ENCODE data around the gene CCDC57.

The CCDC57 gene

DNA sequence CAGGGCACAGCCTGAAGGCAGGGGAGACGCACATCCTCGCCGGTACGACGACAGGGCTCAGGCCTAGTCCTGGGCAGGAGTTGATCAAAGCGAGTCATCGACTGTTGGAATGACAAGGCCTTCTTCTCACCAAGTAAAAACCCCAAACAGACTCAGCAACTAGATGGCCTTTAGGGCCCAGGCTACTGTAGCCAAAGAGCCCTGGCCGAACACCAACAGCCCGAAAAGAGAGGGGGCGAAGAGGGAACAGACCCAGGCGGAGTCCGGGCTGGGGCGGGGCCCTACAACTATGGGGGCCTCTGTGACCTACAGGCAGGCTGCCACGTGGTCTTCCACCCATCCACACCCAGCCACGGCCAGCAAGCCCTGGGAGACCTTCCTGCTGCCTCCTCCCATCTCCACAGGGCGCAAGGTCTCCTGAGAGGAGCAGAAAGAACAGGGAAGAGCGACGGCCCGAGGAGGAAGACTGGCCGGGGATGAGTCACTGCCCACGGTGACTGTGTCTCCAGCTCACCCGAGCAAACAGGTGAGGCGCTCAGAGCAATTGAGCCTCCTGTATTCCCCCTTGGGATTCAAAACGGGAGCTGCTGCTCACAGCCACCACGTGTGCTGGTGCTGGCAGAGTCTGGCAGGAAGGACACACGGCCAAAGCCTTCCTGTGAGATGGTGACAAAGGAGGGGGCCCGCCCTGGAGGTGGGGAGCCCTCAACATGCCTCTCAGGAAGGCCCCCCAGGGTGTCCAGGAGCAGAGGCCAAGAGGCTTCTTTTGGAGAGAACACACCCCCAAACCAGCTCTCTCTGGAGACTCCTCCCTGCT, 33.9 kb upstream of the CCDC57 start:
- no peak for DNase-seq

DNA sequence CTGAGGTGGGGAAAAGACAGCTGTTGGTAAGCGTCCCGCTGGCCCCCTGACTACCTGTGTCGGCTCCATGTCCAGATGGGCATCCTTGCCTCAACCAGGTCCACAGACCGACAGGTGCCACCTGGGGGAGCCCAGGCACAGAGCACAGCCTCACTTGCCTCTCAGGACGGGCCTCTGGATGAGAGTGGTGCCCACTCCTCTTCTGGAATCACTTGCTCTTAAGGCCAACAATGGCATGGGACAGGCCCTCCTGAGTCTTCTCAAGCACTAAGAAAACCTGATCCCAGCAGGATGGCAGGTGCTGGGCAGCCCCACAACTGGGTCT, 33.4 kb upstream of the CCDC57 start:
- no peak for DNase-seq

DNA sequence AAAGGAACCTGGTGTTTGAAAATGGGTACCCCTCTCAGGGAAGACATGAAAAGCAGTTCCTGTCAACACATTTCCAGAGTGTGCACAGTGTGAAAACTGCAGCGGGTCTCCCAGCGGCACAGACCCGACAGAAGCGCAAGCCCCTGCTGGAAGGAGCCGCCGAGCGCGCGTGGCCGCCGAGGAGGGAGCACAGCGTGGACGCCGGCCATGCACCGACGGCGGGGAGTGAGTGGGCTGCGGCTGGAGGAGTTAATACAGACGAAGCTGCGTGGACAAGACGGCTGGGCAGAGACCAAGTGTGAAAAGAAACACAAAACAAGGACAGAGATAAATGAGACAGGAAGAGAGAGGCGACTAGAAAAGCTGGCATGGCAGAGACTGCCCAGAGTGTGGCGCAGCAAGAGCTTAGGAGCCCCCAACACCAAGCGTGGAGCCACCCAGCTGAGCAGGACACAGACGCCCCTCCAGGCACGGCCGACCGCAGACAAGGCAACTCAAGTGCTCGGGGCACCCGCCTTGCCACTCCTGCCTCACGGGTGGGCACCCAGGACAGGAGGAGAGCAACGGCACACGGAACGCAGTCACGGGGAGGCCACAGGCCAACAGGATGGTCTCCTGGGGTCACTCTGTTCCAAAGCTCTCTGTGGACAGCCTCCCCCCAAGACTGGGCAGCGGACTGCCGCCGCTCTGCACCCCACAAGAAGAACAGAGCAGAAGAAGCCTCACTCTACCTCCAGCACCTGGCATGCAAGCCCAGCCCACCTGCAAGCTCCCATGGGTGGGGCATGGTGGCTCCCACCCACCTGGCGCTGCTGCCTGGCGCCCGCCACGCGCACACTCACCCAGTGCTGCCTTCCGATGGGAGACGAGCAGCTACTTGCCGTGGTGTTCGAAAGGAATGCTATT, 32.7 kb upstream of the CCDC57 start:
- no peak for DNase-seq

DNA sequence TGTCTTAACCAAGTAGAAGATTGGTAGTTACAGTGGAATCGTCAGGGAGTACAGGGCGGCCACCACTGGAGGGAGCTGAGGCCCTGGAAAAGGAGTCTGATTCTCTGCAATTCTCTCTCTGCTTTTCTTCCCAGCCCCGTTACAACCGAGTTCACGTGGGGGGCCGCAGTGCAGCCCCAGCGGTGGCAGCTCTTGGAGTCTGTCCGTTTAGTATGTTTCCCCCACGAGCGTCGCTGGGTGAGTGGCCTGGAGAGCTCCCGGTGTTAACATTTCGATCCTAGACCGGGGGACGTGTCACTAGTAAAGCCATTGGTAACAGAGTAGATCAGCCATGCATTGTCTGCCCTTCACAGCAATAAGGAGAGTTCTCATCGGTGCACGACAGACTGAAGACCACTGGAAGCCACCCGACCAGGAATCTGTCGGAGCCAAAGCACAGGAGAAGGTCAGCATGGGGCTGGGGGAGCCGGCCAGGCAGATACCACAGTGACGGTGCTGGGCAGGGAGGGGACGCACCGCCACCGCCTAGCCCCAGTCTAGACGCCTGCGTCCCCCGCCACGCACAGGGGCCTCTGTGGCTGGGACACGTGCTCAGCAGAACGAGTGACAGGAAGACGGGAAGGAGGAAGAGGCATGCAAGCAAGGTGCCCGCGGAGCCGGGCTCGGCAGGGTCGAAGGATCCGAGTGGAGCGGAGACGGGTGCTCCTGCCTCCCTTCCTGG, 31.9 kb upstream of the CCDC57 start:
- no peak for DNase-seq

DNA sequence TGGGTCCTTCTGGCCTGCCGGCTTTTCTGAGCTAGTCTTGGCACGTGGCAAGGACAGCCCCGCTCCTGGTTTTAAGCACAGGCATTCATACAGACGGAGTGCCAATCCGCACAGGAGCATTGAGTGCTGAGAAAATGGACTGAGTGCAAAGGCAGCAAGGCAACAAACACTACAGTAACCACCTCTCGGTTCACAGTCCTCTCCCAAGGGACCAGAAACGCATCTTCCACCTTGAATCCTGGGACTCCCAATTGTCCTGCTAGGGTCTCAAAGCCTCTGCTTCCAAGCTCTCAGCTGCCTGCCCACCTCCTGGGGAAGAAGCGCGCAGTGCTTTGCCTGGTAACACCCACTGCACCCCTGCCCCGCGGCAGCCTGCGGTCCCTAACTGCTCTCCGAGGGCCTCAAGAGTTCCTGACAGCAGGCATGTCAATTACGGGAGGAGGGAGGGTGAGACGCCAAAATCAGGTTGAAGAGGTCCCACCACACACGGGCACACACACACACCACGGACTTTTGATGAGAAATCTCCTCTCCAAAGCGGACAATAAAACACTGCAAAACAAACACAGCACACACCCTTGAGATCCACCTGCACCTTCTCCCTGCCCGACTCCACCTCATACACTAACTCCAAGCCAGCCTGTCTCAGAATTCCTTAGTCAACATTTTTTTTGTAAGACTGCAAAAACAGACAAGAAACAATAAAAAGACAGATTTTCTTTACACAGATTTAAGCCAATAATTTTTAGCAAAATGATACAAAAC, 31.2 kb upstream of the CCDC57 start:
- DNase-seq: no peak

DNA sequence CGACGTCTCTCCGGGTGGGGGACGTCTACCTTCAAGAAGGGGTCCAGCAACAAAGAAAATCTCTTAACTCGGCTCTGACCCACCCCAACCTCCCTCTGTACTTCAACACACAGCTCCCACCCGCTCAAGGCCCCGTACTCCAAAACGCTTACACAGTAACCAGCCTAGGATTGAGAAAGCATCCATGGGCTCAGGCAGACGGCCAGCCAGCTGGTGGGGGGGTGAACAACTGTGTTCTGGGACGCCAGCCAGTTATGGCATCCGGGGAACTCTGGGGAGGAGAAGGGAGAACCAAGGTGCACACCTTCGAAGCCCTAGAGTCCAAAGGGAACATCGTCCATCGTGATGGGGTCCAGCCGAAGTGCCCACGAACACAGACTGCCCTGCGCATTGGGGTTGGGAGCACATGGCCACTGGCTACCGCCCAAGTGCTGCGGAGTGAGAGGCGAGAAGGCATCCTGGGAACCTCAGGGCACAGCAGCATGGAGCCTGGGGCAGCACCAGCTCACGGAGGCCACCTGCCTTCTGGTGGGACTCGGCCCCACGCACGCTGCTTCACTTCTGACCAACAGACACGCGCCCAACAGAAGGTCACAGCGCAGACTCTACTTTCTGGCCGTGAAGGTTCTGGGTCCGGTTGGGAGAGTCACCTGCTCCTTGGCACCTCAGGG, 30.5 kb upstream of the CCDC57 start:
- DNase-seq: no peak

DNA sequence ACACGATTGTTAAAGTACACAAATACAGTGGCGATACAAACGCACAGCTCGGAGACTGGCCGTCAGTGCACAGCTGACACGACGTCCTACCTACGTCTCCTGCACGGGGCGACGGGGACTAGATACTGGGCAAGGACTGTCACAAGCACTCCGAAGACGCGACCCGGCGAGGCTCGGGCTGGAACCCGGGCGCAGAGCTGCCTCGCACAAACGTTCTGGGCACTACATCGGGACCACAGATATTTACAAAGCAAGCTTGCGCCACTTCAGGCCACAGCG, 30.0 kb upstream of the CCDC57 start:
- no peak for DNase-seq

DNA sequence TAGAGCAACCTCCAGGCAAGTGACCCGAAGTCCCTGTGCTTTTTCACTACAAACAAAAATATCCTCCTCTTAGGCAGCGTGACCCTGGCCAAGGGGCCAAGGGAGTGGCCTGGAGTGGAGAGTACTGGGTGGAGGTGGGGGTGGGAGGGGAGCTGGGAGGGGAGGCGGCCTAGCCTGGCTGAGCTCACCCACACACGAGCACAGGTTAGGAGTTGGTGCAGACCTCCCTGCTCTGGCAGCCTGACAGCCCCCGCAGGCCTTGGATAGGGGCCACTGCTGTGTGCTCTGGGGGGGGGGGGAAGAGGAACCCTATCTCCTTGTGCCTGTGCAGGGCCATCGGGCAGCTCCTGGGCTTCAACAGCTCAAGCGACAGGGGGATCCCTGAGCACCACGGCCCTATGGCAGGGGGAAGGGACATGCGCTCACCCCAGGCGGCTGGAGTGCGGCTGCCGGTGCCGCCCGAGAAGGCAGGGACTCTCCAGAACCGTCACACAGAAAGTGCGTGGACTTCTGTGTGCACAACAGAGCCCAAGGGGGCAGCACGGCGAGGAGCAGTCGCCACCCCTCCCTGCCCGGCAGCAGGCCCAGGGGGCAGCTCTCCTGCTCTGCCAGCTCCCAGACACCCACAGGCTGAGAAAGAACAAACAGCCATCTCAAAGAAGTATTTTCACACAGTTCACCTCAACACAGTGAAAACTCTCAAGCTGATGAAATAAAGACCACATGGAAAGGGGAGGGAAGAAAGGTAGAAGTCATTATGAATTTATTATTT, 29.5 kb upstream of the CCDC57 start:
- DNase-seq: no peak

DNA sequence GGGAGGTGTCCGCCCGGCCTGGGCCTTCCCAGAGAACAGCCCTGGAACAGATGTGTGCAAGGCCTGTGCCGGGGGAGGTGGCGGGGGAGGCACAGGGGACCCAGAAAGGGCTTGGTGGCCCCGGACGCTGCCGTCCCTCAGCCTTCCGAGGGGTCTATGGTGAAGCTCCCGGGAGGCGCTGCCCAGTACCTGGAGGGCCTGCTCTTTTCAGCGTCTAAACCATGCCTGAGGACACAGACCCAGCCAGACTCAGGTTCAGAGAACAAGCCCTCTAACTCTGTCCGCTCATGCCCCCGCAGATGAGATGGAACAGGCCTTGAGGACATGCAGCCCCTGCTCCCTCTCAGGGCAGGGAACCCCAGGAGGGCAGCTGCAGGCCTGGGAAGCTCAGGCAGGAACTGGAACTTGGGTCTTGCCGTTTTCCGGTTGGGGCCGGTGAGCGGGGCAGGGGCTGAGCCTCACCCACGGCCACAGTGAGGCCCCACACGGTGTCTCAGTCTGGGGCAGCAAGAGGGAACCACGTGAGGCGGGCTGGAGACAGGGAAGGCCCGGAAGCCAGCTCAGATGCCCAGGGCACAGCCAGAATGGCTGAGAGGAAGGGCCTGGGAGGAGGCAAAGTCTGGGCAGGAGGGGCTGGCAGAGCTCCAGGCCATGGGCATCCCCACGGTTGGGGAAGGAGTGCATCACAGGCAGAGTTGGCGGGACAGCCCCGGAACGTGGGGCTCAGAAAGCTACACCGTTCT, 28.7 kb upstream of the CCDC57 start:
- DNase-seq: peak; percentile 51

DNA sequence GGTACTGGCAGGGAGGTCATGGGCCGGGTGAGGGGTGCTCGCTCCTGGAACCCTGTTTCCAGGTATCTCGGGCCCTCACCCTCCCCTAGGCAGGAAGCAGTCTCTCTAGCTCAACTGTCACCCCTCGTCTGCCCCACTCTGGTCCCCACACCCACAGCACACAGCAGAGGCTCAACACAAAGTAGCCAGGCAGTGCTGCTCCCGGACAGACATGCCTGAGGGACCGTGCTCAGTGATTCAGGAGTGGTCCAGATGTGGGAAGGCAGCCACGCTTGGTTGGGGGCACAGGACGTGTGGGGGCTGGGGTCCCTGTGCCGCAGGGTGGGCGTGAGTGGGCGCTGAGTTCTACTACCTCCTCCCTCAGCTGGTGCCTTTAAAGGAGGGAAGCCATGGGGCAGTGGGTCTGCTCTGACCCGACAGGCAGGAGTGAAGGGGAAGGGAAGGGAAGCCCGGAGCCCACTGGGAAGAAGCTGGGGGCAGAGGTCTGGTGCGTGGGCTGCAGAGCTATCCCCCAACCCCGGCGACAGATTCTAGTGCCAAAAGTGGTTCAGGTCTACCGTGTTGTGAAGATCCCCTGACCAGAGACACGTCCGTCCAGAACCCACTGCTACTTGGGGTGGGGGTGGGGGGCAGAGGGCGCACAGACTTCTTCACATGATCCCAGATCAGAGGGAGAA, 28.0 kb upstream of the CCDC57 start:
- DNase-seq: no peak

DNA sequence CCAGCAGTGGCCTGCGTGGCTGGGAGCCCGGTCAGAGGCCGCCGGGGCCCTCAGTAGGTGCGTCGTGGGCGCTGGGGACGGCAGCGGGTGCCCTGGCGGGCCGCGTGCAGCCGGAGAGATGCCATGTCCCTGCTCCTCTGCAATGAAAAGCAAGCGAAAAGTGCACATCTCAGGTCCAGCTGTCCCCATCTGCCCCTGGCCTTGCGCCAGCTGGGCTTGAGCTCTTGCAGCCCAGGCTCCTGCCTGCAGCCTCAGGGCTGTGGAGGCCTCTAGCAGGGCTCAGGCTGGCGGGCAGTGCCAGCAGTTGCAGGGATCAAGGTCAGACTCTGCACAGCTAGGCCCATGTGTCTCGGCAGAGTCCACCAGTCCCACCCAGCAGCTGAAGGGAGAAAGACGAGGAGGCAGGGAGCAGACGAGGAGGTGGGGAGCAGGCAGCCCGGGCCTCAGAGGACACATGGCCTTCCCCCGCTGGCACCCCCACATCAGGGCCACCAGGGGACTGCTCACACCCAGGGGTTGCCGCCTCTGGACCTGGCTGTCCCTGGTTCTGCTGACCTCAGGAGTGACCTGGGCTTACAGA, 27.4 kb upstream of the CCDC57 start:
- DNase-seq: no peak

DNA sequence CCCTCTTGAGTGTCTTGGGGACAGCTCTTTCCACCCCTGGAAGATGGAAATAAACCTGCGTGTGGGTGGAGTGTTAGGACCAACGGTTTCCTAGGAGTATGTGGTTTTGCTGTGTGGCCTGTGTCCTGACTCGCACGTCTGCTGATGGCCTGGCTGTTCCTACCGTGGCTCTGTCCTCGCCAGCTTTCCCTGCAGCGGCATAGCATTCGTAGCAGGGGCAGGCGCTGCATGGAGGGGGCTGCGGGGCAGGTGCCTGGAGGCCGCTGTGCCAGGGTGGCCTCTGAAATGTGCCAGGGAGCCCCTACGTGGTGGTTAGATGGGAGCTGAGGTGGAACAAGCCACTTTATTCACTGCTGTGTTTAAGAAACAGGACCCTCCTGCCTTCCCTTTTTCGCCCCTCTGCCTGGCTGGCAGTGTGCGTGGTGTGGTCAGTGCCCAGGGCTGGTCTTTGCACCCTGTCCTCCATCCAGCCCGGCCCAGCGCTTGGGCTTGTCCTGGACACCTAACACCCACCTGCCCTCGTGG, 26.8 kb upstream of the CCDC57 start:
- no peak for DNase-seq

DNA sequence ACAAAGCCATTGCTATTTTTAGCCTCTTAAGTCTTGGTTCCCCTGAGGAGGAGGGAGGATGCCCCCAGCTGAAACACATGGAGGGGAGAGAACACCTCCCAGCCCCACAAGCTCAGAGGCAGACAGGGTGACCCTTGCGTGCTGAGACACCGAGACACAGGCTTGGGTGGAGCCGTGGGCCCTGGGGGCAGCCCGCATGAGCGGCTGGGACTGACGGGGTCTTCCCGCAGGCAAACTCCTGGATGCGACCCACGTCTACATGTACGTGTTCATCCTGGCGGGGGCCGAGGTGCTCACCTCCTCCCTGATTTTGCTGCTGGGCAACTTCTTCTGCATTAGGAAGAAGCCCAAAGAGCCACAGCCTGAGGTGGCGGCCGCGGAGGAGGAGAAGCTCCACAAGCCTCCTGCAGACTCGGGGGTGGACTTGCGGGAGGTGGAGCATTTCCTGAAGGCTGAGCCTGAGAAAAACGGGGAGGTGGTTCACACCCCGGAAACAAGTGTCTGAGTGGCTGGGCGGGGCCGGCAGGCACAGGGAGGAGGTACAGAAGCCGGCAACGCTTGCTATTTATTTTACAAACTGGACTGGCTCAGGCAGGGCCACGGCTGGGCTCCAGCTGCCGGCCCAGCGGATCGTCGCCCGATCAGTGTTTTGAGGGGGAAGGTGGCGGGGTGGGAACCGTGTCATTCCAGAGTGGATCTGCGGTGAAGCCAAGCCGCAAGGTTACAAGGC, 26.0 kb upstream of the CCDC57 start:
- peak; percentile 62 for DNase-seq

DNA sequence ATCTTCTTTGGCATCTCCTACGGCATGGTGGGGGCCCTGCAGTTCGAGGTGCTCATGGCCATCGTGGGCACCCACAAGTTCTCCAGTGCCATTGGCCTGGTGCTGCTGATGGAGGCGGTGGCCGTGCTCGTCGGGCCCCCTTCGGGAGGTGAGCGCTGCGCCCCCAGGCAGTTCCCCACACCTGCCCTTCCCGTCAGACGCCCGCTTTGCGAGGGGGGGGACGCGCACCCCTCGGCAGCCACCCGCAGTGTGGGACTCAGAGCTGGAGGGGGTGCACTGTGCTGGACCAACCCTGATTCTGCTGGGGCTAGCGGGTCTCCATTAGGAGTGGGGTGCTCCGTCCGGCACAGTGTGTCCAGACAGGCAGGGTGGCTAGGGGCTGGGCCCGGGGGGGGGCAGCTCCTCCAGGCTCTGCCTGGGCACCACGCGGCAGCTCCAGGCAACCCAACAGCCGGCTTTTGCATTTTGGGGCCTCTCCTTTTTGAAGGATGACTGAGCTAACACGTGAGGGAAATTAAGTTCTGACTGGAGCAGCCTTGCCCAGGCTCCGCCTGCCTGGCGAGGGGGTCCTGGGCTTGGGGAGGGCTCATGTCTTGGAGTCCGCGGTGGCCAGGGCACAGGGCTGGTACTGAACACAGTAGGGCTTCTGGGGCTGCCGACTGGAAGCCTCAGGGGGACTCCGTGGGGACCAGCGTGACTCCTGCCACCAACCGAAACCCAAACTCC, 25.3 kb upstream of the CCDC57 start:
- no peak for DNase-seq

DNA sequence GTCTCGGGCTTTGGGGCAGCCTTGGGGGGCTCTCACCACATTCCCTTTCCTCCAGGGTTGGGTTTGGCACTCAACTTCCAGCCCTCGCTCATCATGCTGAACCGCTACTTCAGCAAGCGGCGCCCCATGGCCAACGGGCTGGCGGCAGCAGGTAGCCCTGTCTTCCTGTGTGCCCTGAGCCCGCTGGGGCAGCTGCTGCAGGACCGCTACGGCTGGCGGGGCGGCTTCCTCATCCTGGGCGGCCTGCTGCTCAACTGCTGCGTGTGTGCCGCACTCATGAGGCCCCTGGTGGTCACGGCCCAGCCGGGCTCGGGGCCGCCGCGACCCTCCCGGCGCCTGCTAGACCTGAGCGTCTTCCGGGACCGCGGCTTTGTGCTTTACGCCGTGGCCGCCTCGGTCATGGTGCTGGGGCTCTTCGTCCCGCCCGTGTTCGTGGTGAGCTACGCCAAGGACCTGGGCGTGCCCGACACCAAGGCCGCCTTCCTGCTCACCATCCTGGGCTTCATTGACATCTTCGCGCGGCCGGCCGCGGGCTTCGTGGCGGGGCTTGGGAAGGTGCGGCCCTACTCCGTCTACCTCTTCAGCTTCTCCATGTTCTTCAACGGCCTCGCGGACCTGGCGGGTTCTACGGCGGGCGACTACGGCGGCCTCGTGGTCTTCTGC, 24.6 kb upstream of the CCDC57 start:
- no peak for DNase-seq

DNA sequence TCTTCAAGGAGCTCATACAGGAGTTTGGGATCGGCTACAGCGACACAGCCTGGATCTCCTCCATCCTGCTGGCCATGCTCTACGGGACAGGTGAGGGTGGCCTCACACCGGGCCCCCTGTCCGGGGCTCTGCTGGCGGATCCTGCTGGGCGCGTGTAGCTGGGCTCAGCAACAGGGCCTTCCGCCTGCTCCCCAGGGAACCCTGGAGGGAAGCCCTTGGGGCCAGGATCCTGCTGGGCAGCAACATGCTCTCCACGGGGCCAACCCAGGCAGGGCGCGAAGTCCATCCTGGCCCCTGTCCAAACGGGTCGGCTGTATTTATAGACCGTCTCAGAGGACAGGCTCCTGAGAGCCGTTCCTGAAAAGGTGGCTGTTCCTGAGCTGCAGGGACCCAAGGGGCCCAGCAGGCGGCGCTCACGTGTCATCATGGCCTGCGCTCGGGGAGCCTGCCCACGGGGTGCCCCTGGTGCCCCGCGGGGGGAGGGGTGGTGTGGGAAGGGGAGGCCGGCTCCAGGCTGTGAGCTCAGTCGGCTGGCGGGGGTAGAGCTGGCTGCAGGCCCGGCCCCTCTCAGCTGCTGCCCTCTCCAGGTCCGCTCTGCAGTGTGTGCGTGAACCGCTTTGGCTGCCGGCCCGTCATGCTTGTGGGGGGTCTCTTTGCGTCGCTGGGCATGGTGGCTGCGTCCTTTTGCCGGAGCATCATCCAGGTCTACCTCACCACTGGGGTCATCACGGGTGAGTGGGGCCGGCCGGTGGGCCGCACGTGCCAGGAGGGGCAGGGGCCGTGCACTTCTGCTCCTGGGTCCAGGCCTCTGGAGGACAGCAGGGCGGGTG, 23.7 kb upstream of the CCDC57 start:
- DNase-seq: peak; percentile 72

DNA sequence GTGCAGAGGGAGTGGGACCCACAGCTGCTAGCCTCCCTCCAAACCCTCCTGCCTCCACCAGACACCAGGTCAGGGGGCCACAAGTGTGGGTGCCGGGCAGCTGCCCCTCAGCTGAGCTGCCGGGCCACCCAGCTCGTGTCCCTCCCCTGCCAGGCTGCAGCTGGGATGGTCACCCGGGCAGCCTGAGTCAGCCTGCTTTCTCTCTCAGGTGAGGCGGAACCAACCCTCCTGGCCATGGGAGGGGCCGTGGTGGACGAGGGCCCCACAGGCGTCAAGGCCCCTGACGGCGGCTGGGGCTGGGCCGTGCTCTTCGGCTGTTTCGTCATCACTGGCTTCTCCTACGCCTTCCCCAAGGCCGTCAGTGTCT, 23.1 kb upstream of the CCDC57 start:
- no peak for DNase-seq

All from activated naive CD4-positive, alpha-beta T cell treated with anti-CD3 and anti-CD28 coated beads, Interleukin-2, amount 50 U/mL, for 16 hours (primary cell).